Stimulated activated naive CD8-positive, alpha-beta T cell treated with anti-CD3 and anti-CD28 coated beads, Interleukin-15, amount 100 ng/mL, for 72 hours (primary cell): ENCODE measurements around the gene M1AP.

Experiments
- ATAC-seq: fragments of 150-1000 bp; cut with Tn5 transposase; 2 replicates; pipeline ENCODE4 v1.10.0; 2021; ENCODE audit warnings: mild to moderate bottlenecking, moderate library complexity
- DNase-seq, 2 donors: peaks; one replicate each; pipeline ENCODE4 v3.0.0; 2021 to 2022
- H3K27ac Mint-ChIP-seq, 2 donors: one replicate each; pipeline ENCODE4 v1.8.0; 2022; ENCODE audit warnings: mild to moderate bottlenecking in 2 of 2, mixed read lengths in 2 of 2, moderate library complexity in 2 of 2
- H3K27me3 Mint-ChIP-seq: one replicate; pipeline ENCODE4 v1.8.0; 2022; ENCODE audit warnings: mixed read lengths
- H3K4me1 Mint-ChIP-seq: one replicate; pipeline ENCODE4 v1.8.0; 2022; ENCODE audit warnings: mild to moderate bottlenecking, mixed read lengths
- H3K4me3 Mint-ChIP-seq, 2 donors: one replicate each; pipeline ENCODE4 v1.8.0; 2022; ENCODE audit warnings: mild to moderate bottlenecking in 2 of 2, mixed read lengths in 2 of 2, moderate library complexity in 1 of 2
- H3K9me3 Mint-ChIP-seq, 2 donors: one replicate each; pipeline ENCODE4 v1.8.0; 2022; ENCODE audit warnings: mixed read lengths in 2 of 2

M1AP gene

GRCh38 chr2:74536166-74536950 lies 111.8 kb downstream of the M1AP start:
- Mint-ChIP-seq H3K27me3 (peaks cover 32% of the 10 kb centered on the region), H3K4me1 (peaks cover 30% of the 10 kb centered on the region), H3K9me3 (no peaks in the 10 kb centered on the region), H3K4me3 (no peak overlapping the region), H3K27ac (peak overlapping the region in 1 of 2 donors; percentile 5)
- peak; percentile 59 for ATAC-seq
- no peak for DNase-seq

GRCh38 chr2:74535440-74535965 lies 112.6 kb downstream of the M1AP start:
- Mint-ChIP-seq H3K9me3 (no peaks in the 10 kb centered on the region), H3K4me3 (no peak overlapping the region), H3K27me3 (peaks cover 32% of the 10 kb centered on the region), H3K27ac (no peak overlapping the region), H3K4me1 (peaks cover 38% of the 10 kb centered on the region)
- DNase-seq = no peak
- ATAC-seq = no peak

GRCh38 chr2:74534411-74534810 lies 113.7 kb downstream of the M1AP start:
- Mint-ChIP-seq H3K27me3 (peaks cover 26% of the 10 kb centered on the region), H3K4me3 (no peak overlapping the region), H3K4me1 (peaks cover 35% of the 10 kb centered on the region), H3K27ac (no peak overlapping the region), H3K9me3 (no peaks in the 10 kb centered on the region)
- DNase-seq (no peak), ATAC-seq (no peak)

- ATAC-seq = no peak
- H3K9me3 Mint-ChIP-seq = no peaks in the 10 kb centered on the region
- peaks cover 35% of the 10 kb centered on the region for H3K4me1 Mint-ChIP-seq
- no peak overlapping the region for H3K27ac Mint-ChIP-seq
- H3K4me3 Mint-ChIP-seq = no peak overlapping the region
- no peak for DNase-seq
- peaks cover 16% of the 10 kb centered on the region for H3K27me3 Mint-ChIP-seq
Observed at GRCh38 chr2:74533464-74533863, 114.7 kb downstream of the M1AP start.

GRCh38 chr2:74532222-74532621 lies 115.9 kb downstream of the M1AP start:
- peak overlapping the region in 1 of 2 donors; percentile 15 for H3K27ac Mint-ChIP-seq
- H3K9me3 Mint-ChIP-seq = no peaks in the 10 kb centered on the region
- H3K27me3 Mint-ChIP-seq = peaks cover 4% of the 10 kb centered on the region
- peak overlapping the region in 1 of 2 donors; percentile 84 for H3K4me3 Mint-ChIP-seq
- H3K4me1 Mint-ChIP-seq = peaks cover 47% of the 10 kb centered on the region
- no peak for ATAC-seq
- DNase-seq = no peak

- Mint-ChIP-seq H3K4me1 (peaks cover 51% of the 10 kb centered on the region), H3K9me3 (peaks cover 0 to 3% of the 10 kb centered on the region in 2 donors), H3K27ac (no peak overlapping the region), H3K4me3 (peak overlapping the region; percentile 84 to 99), H3K27me3 (no peaks in the 10 kb centered on the region)
- ATAC-seq (no peak), DNase-seq (no peak)
Observed at GRCh38 chr2:74531666-74532065, 116.5 kb downstream of the M1AP start.

GRCh38 chr2:74530239-74531187 lies 117.6 kb downstream of the M1AP start:
- DNase-seq (peak; percentile 41 to 79), ATAC-seq (peak; percentile 71)
- H3K4me3 Mint-ChIP-seq = peak overlapping the region; percentile 84 to 99
- H3K27me3 Mint-ChIP-seq = no peaks in the 10 kb centered on the region
- peaks cover 0 to 7% of the 10 kb centered on the region in 2 donors for H3K9me3 Mint-ChIP-seq
- peaks cover 53% of the 10 kb centered on the region for H3K4me1 Mint-ChIP-seq
- peak overlapping the region; percentile 86 to 88 for H3K27ac Mint-ChIP-seq

GRCh38 chr2:74529357-74530238 lies 118.5 kb downstream of the M1AP start, which contains the start of the genes AUP1 and HTRA2:
AUP1 (minus strand) TSS chr2:74529706; CDS start chr2:74529629, 77 bp downstream.
HTRA2 (plus strand) TSS chr2:74529933; CDS start chr2:74530007, 74 bp downstream.
- Mint-ChIP-seq H3K4me1 (peaks cover 53% of the 10 kb centered on the region), H3K4me3 (peak within 1 kb of the TSS; percentile 84 to 99), H3K27me3 (no peaks in the 10 kb centered on the region)

GRCh38 chr2:74528600-74529356 lies 119.4 kb downstream of the M1AP start:
- Mint-ChIP-seq H3K4me3 (peak overlapping the region; percentile 84 to 99), H3K9me3 (peaks cover 0 to 7% of the 10 kb centered on the region in 2 donors), H3K27me3 (no peaks in the 10 kb centered on the region), H3K27ac (peak overlapping the region; percentile 92 to 99), H3K4me1 (peaks cover 53% of the 10 kb centered on the region)
- DNase-seq = peak in 1 of 2 donors; percentile 50
- peak; percentile 11 for ATAC-seq

More at GRCh38 chr2:74529357-74530238, 118.5 kb downstream of the M1AP start, which contains the start of the genes AUP1 and HTRA2:
- DNase-seq (peak; percentile 87 to 93), ATAC-seq (peak; percentile 83)
- Mint-ChIP-seq H3K27ac (peak within 1 kb of the TSS; percentile 92 to 99), H3K9me3 (peaks cover 0 to 7% of the 10 kb centered on the region in 2 donors)

GRCh38 chr2:74527741-74528140 lies 120.4 kb downstream of the M1AP start:
- ATAC-seq (no peak), DNase-seq (no peak)
- H3K4me3 Mint-ChIP-seq = peak overlapping the region; percentile 84 to 99
- H3K27me3 Mint-ChIP-seq = no peaks in the 10 kb centered on the region
- H3K9me3 Mint-ChIP-seq = peaks cover 0 to 7% of the 10 kb centered on the region in 2 donors
- peaks cover 53% of the 10 kb centered on the region for H3K4me1 Mint-ChIP-seq
- no peak overlapping the region for H3K27ac Mint-ChIP-seq

GRCh38 chr2:74526649-74527230 lies 121.4 kb downstream of the M1AP start:
- Mint-ChIP-seq H3K4me3 (no peak overlapping the region), H3K27me3 (no peaks in the 10 kb centered on the region), H3K27ac (peak overlapping the region in 1 of 2 donors; percentile 72), H3K9me3 (peaks cover 0 to 7% of the 10 kb centered on the region in 2 donors), H3K4me1 (peaks cover 43% of the 10 kb centered on the region)
- ATAC-seq (no peak), DNase-seq (no peak)

GRCh38 chr2:74525717-74526648 lies 122.1 kb downstream of the M1AP start, which contains the start of gene DQX1:
DQX1 (minus strand) TSS chr2:74526231; CDS start chr2:74525729, 502 bp downstream.
- Mint-ChIP-seq H3K4me1 (peaks cover 36% of the 10 kb centered on the region), H3K4me3 (no peak within 1 kb of the TSS), H3K27ac (peak within 1 kb of the TSS in 1 of 2 donors; percentile 72), H3K27me3 (no peaks in the 10 kb centered on the region), H3K9me3 (peaks cover 0 to 7% of the 10 kb centered on the region in 2 donors)
- DNase-seq = no peak
- ATAC-seq = no peak
